ENCODE data around the gene LDLRAD4.
"Not testable (repeated sequence)": the region's sequence is repeated elsewhere in the genome, so short reads cannot be mapped to it uniquely, and the experiment has no call there.

Gene LDLRAD4

GRCh38 chr18:13253786-13254688 lies 35.5 kb downstream of the LDLRAD4 start:
- DNase-seq, result no peak

GRCh38 chr18:13254971-13255927 lies 36.7 kb downstream of the LDLRAD4 start:
- DNase-seq, result no peak

GRCh38 chr18:13256444-13257305 lies 38.1 kb downstream of the LDLRAD4 start:
- no peak for DNase-seq

- no peak for DNase-seq
These were observed 38.9 kb downstream of the LDLRAD4 start for GRCh38 chr18:13257361-13257980.

GRCh38 chr18:13258921-13259320 lies 40.4 kb downstream of the LDLRAD4 start:
- DNase-seq, result no peak

- no peak for DNase-seq
These were observed 41.1 kb downstream of the LDLRAD4 start for GRCh38 chr18:13259701-13260100.

- no peak for DNase-seq
These were observed 41.8 kb downstream of the LDLRAD4 start for GRCh38 chr18:13260197-13260934.

GRCh38 chr18:13260935-13261640 lies 42.5 kb downstream of the LDLRAD4 start:
- no peak for DNase-seq

- DNase-seq, result no peak
These were observed 43.2 kb downstream of the LDLRAD4 start for GRCh38 chr18:13261661-13262357.

- not testable (repeated sequence) for DNase-seq
These were observed 43.8 kb downstream of the LDLRAD4 start for GRCh38 chr18:13262358-13262680.

- no peak for DNase-seq
These were observed 44.5 kb downstream of the LDLRAD4 start for GRCh38 chr18:13262839-13263691.

GRCh38 chr18:13264091-13265007 lies 45.8 kb downstream of the LDLRAD4 start:
- DNase-seq, result no peak

- DNase-seq, result no peak
These were observed 46.7 kb downstream of the LDLRAD4 start for GRCh38 chr18:13265008-13265910.

- DNase-seq, result no peak
These were observed 47.3 kb downstream of the LDLRAD4 start for GRCh38 chr18:13265911-13266217.

- DNase-seq, result no peak
These were observed 47.9 kb downstream of the LDLRAD4 start for GRCh38 chr18:13266218-13267100.

GRCh38 chr18:13267431-13267873 lies 48.9 kb downstream of the LDLRAD4 start:
- DNase-seq, result no peak

Measured in GDM1 (cell line).